ENCODE results near the gene CILP2.

Gene CILP2

GRCh38 chr19:19547674-19548336, 9.7 kb downstream of the CILP2 start:
- no peak for DNase-seq

- no peak for DNase-seq
Observed at GRCh38 chr19:19548915-19549759, 11.1 kb downstream of the CILP2 start.

- no peak for DNase-seq
Observed at GRCh38 chr19:19549804-19550464, 11.9 kb downstream of the CILP2 start.

- no peak for DNase-seq
Observed at GRCh38 chr19:19550485-19550929, 12.4 kb downstream of the CILP2 start.

GRCh38 chr19:19550972-19551852, 13.1 kb downstream of the CILP2 start:
- DNase-seq: no peak

GRCh38 chr19:19551853-19552192, 13.8 kb downstream of the CILP2 start:
- no peak for DNase-seq

- no peak for DNase-seq
Observed at GRCh38 chr19:19552798-19553197, 14.7 kb downstream of the CILP2 start.

- no peak for DNase-seq
Observed at GRCh38 chr19:19553670-19554069, 15.6 kb downstream of the CILP2 start.

GRCh38 chr19:19554074-19555023, 16.3 kb downstream of the CILP2 start:
- peak; percentile 6 for DNase-seq

- no peak for DNase-seq
Observed at GRCh38 chr19:19558055-19558454, 20.0 kb downstream of the CILP2 start.

- no peak for DNase-seq
Observed at GRCh38 chr19:19558636-19559035, 20.6 kb downstream of the CILP2 start.

- DNase-seq: no peak
Observed at GRCh38 chr19:19559931-19560330, 21.9 kb downstream of the CILP2 start.

GRCh38 chr19:19561946-19562664, 24.0 kb downstream of the CILP2 start:
- no peak for DNase-seq

GRCh38 chr19:19562665-19563347, 24.7 kb downstream of the CILP2 start:
- no peak for DNase-seq

- no peak for DNase-seq
Observed at GRCh38 chr19:19563348-19563848, 25.3 kb downstream of the CILP2 start.

GRCh38 chr19:19566306-19566705, 28.2 kb downstream of the CILP2 start:
- no peak for DNase-seq

GRCh38 chr19:19567391-19567790, 29.3 kb downstream of the CILP2 start:
- no peak for DNase-seq

GRCh38 chr19:19568802-19569756, 31.0 kb downstream of the CILP2 start:
- no peak for DNase-seq

- no peak for DNase-seq
Observed at GRCh38 chr19:19570571-19570970, 32.5 kb downstream of the CILP2 start.

Data from NCI-H345 (cell line).